GM21423 (cell line): ENCODE results near the gene KCNJ10.

ENCODE experiments used
- ATAC-seq: cut with Tn5 transposase; IDR thresholded peaks from one replicate; pipeline ENCODE4 v1.9.1; 2021; ENCODE audit warnings: mild to moderate bottlenecking, moderate library complexity; ENCODE audit not compliant: unreplicated experiment

Gene KCNJ10

GRCh38 chr1:159992161-159992560, 77.8 kb downstream of the KCNJ10 start:
- no peak for ATAC-seq

- no peak for ATAC-seq
These were observed 78.4 kb downstream of the KCNJ10 start for GRCh38 chr1:159991513-159991912.

- no peak for ATAC-seq
These were observed 80.0 kb downstream of the KCNJ10 start for GRCh38 chr1:159990005-159990404.

- no peak for ATAC-seq
These were observed 80.4 kb downstream of the KCNJ10 start for GRCh38 chr1:159989581-159989980.

GRCh38 chr1:159988006-159988405, 82.0 kb downstream of the KCNJ10 start:
- no peak for ATAC-seq

GRCh38 chr1:159987186-159987585, 82.8 kb downstream of the KCNJ10 start:
- no peak for ATAC-seq

GRCh38 chr1:159986531-159986930, 83.4 kb downstream of the KCNJ10 start:
- no peak for ATAC-seq

- ATAC-seq: no peak
These were observed 83.9 kb downstream of the KCNJ10 start for GRCh38 chr1:159986093-159986492.

GRCh38 chr1:159985473-159985872, 84.5 kb downstream of the KCNJ10 start:
- no peak for ATAC-seq

GRCh38 chr1:159983681-159984080, 86.3 kb downstream of the KCNJ10 start:
- ATAC-seq: no peak

GRCh38 chr1:159982280-159982679, 87.7 kb downstream of the KCNJ10 start:
- no peak for ATAC-seq

- ATAC-seq: no peak
These were observed 88.5 kb downstream of the KCNJ10 start for GRCh38 chr1:159981351-159982055.

GRCh38 chr1:159980786-159981185, 89.2 kb downstream of the KCNJ10 start:
- ATAC-seq: no peak

GRCh38 chr1:159980076-159980475, 89.9 kb downstream of the KCNJ10 start:
- no peak for ATAC-seq

GRCh38 chr1:159979257-159979656, 90.7 kb downstream of the KCNJ10 start:
- no peak for ATAC-seq

GRCh38 chr1:159978107-159978398, 91.9 kb downstream of the KCNJ10 start:
- ATAC-seq: no peak

- ATAC-seq: no peak
These were observed 92.4 kb downstream of the KCNJ10 start for GRCh38 chr1:159977364-159978106.

- ATAC-seq: no peak
These were observed 95.5 kb downstream of the KCNJ10 start for GRCh38 chr1:159974350-159974965.

- no peak for ATAC-seq
These were observed 96.5 kb downstream of the KCNJ10 start for GRCh38 chr1:159973350-159973940.

GRCh38 chr1:159972443-159973205, 97.3 kb downstream of the KCNJ10 start:
- ATAC-seq: no peak

- no peak for ATAC-seq
These were observed 99.0 kb downstream of the KCNJ10 start for GRCh38 chr1:159970932-159971342.
